DOHH2 (cell line): Measurements from ENCODE around the gene LRRC52.

Experiments
- H3F3A ChIP-seq: fragments of 200-600 bp; sonication (generic), shearing (Covaris generic); 2 replicates; pipeline ENCODE4 v1.6.0; 2016; ENCODE audit warnings: antibody characterized with exemption, mild to moderate bottlenecking; ENCODE audit not compliant: control insufficient read depth, insufficient read depth
- H3K27ac ChIP-seq: fragments of 200-600 bp; sonication (generic); 2 replicates; pipeline ENCODE4 v1.5.1; 2014; ENCODE audit warnings: low read depth, mild to moderate bottlenecking, low read length, moderate library complexity
- H3K27me3 ChIP-seq: fragments of 200-600 bp; sonication (generic); 2 replicates; pipeline ENCODE4 v1.6.1; 2014; ENCODE audit warnings: mild to moderate bottlenecking, low read length, mixed read lengths; ENCODE audit not compliant: control insufficient read depth
- H3K36me3 ChIP-seq: fragments of 200-600 bp; sonication (generic); 2 replicates; pipeline ENCODE4 v1.6.1; 2014; ENCODE audit warnings: mild to moderate bottlenecking, low read length, moderate library complexity, mixed read lengths; ENCODE audit not compliant: control insufficient read depth
- H3K4me1 ChIP-seq: fragments of 200-600 bp; sonication (generic); 2 replicates; pipeline ENCODE4 v1.6.1; 2014; ENCODE audit warnings: mild to moderate bottlenecking, low read length, mixed read lengths; ENCODE audit not compliant: control insufficient read depth
- H3K4me2 ChIP-seq: fragments of 200-600 bp; sonication (generic); 2 replicates; pipeline ENCODE4 v1.6.0; 2014; ENCODE audit warnings: mild to moderate bottlenecking, low read length, moderate library complexity
- H3K4me3 ChIP-seq: fragments of 200-600 bp; sonication (generic); 2 replicates; pipeline ENCODE4 v1.5.1; 2014; ENCODE audit warnings: mild to moderate bottlenecking, low read length, mixed read lengths
- H3K79me2 ChIP-seq: fragments of 200-600 bp; sonication (generic); 2 replicates; pipeline ENCODE4 v1.6.1; 2014; ENCODE audit warnings: mild to moderate bottlenecking, low read length, mixed read lengths; ENCODE audit not compliant: control insufficient read depth
- H3K9me2 ChIP-seq: fragments of 200-600 bp; sonication (generic); replicated peaks from 2 replicates; pipeline ENCODE4 v1.6.1; 2014; ENCODE audit warnings: mild to moderate bottlenecking, low read length, mixed read lengths; ENCODE audit not compliant: control insufficient read depth
- H3K9me3 ChIP-seq: fragments of 200-600 bp; sonication (generic); 2 replicates; pipeline ENCODE4 v1.6.1; 2014; ENCODE audit warnings: antibody characterized with exemption, low read length, mixed read lengths; ENCODE audit not compliant: control insufficient read depth, insufficient read depth
- H4K20me1 ChIP-seq: fragments of 200-600 bp; sonication (generic); 2 replicates; pipeline ENCODE4 v1.6.0; 2014; ENCODE audit warnings: low read depth, mild to moderate bottlenecking, antibody characterized with exemption, low read length, moderate library complexity; ENCODE audit not compliant: control insufficient read depth, insufficient read depth
- EZH2phosphoT487 ChIP-seq: fragments of 200-600 bp; sonication (generic); IDR thresholded peaks from 2 replicates; pipeline ENCODE4 v1.6.1; 2017; ENCODE audit warnings: borderline replicate concordance, mild to moderate bottlenecking, antibody characterized with exemption, low read length, moderate library complexity, mixed read lengths
- TF ChIP-seq, protein P1 (sequence below): fragments of 200-600 bp; sonication (generic); IDR thresholded peaks from one replicate; pipeline ENCODE4 v1.5.1; 2014; ENCODE audit warnings: antibody characterized with exemption, mild to moderate bottlenecking, low read depth, low read length; ENCODE audit not compliant: poor library complexity, severe bottlenecking

Gene LRRC52

GRCh38 chr1:165543532-165544438 is at the start of gene LRRC52:
LRRC52 (plus strand) TSS chr1:165544000; CDS start chr1:165544297, 297 bp downstream.
- TF ChIP-seq EZH2phosphoT487: no peak
- TF ChIP-seq, protein P1, sequence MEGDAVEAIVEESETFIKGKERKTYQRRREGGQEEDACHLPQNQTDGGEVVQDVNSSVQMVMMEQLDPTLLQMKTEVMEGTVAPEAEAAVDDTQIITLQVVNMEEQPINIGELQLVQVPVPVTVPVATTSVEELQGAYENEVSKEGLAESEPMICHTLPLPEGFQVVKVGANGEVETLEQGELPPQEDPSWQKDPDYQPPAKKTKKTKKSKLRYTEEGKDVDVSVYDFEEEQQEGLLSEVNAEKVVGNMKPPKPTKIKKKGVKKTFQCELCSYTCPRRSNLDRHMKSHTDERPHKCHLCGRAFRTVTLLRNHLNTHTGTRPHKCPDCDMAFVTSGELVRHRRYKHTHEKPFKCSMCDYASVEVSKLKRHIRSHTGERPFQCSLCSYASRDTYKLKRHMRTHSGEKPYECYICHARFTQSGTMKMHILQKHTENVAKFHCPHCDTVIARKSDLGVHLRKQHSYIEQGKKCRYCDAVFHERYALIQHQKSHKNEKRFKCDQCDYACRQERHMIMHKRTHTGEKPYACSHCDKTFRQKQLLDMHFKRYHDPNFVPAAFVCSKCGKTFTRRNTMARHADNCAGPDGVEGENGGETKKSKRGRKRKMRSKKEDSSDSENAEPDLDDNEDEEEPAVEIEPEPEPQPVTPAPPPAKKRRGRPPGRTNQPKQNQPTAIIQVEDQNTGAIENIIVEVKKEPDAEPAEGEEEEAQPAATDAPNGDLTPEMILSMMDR: no peak
- H3F3A ChIP-seq: no peaks in the 10 kb centered on the region
- no peaks in the 10 kb centered on the region for H4K20me1 ChIP-seq
- no peak within 1 kb of the TSS for H3K27ac ChIP-seq
- no peak within 1 kb of the TSS for H3K4me3 ChIP-seq
- H3K4me1 ChIP-seq: no peaks in the 10 kb centered on the region
- H3K79me2 ChIP-seq: no peaks in the 10 kb centered on the region
- no peaks in the 10 kb centered on the region for H3K36me3 ChIP-seq
- no peaks in the 10 kb centered on the region for H3K9me2 ChIP-seq
- H3K27me3 ChIP-seq: peaks cover 22% of the 10 kb centered on the region
- H3K4me2 ChIP-seq: no peak within 1 kb of the TSS
- no peaks in the 10 kb centered on the region for H3K9me3 ChIP-seq

DNA sequence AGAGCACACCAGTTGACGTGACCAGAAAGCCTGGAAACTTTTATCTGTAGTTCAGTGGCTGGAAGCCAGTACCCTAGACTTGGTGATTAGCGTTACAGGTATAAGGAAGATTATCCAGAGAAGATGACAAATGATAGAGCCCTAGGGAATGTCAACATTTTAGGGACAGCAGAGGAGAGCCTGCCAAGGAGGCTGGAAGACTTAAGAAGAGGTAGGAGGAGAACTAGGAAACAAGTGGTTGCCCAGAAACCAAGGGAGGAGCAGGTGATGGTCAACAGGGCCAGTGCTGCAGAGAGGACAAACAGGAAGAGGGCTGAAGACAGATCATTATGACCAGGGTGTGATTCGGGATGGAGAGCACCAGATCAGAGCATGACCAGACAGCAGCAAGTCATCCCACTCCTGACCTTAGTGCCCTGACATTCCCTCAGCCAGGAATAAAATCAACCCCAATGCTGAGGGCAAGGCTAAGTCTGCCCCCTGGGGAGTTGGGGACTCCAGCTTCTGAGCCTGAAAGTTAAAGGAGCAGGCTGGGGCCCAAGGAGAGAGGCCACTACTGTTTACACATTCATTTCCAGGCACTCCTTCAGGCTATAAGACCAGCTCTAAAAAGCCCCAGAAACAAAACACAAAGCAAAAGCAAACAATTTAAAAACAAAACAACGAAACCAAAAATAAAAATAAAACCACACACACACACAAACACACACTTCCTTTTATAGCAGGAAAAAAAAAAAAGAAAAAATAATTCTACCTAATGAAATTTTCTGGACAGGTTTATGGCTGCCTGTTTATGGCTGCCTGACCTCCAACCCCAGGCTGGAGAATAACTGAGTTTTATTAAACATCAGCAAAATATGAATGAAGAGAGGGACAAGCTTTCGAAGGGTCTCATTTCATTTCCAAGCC is 48.6 kb upstream of the LRRC52 start:
- no peaks in the 10 kb centered on the region for H4K20me1 ChIP-seq
- H3K4me3 ChIP-seq: no peak overlapping the region
- no peaks in the 10 kb centered on the region for H3F3A ChIP-seq
- no peak overlapping the region for H3K27ac ChIP-seq
- H3K4me2 ChIP-seq: no peak overlapping the region
- no peak for TF ChIP-seq EZH2phosphoT487
- TF ChIP-seq, protein P1: no peak
- H3K79me2 ChIP-seq: no peaks in the 10 kb centered on the region
- H3K4me1 ChIP-seq: no peaks in the 10 kb centered on the region
- no peaks in the 10 kb centered on the region for H3K9me2 ChIP-seq
- H3K9me3 ChIP-seq: no peaks in the 10 kb centered on the region
- 0 out of 2 replicates have a peak, but pooled peaks cover 3% of the 10 kb centered on the region for H3K27me3 ChIP-seq
- no peaks in the 10 kb centered on the region for H3K36me3 ChIP-seq

GRCh38 chr1:165495858-165496205 is 48.0 kb upstream of the LRRC52 start:
- Histone ChIP-seq H3K27ac (no peak overlapping the region), H3K4me2 (no peak overlapping the region), H3K9me3 (no peaks in the 10 kb centered on the region)

More at GRCh38 chr1:165495858-165496205, 48.0 kb upstream of the LRRC52 start:
- no peaks in the 10 kb centered on the region for H3K9me2 ChIP-seq
- no peaks in the 10 kb centered on the region for H4K20me1 ChIP-seq
- no peaks in the 10 kb centered on the region for H3K36me3 ChIP-seq
- H3F3A ChIP-seq: no peaks in the 10 kb centered on the region
- H3K27me3 ChIP-seq: 0 out of 2 replicates have a peak, but pooled peaks cover 3% of the 10 kb centered on the region
- H3K79me2 ChIP-seq: no peaks in the 10 kb centered on the region
- TF ChIP-seq, protein P1: no peak
- TF ChIP-seq EZH2phosphoT487: no peak
- no peaks in the 10 kb centered on the region for H3K4me1 ChIP-seq
- no peak overlapping the region for H3K4me3 ChIP-seq
